ENCODE data around the gene CALHM2.

DNA sequence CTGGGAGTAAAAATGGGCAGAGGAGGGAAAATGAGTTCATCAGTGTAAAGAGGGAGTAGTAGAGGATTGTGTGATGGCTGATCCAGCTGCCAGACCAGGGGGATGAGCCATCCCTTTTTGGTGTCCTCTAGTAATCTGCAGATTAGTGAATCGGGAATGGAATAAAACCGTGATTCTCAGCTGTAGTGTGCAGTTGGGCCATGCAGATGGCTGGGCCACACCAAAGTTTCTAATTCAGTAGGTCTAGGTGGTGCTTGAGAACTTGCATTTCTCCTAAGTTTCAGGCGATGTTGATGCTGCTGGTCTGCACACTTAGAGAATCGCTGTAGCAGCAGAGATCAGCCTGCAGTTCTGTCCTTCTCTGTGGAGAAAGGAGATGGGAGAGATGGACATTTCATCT, 33.1 kb downstream of the CALHM2 start:
- TF ChIP-seq, protein P1, sequence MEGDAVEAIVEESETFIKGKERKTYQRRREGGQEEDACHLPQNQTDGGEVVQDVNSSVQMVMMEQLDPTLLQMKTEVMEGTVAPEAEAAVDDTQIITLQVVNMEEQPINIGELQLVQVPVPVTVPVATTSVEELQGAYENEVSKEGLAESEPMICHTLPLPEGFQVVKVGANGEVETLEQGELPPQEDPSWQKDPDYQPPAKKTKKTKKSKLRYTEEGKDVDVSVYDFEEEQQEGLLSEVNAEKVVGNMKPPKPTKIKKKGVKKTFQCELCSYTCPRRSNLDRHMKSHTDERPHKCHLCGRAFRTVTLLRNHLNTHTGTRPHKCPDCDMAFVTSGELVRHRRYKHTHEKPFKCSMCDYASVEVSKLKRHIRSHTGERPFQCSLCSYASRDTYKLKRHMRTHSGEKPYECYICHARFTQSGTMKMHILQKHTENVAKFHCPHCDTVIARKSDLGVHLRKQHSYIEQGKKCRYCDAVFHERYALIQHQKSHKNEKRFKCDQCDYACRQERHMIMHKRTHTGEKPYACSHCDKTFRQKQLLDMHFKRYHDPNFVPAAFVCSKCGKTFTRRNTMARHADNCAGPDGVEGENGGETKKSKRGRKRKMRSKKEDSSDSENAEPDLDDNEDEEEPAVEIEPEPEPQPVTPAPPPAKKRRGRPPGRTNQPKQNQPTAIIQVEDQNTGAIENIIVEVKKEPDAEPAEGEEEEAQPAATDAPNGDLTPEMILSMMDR (IDR thresholded peaks at IDR 0.05; ENCODE audit: borderline replicate concordance, extremely low read depth, low read length, poor library complexity, severe bottlenecking), result no peak
- TF ChIP-seq EZH2 (IDR thresholded peaks at IDR 0.05; ENCODE audit: borderline replicate concordance, low read depth, low read length, severe bottlenecking), result no peak
